Measurements from ENCODE around the gene TRAPPC1.

DNA sequence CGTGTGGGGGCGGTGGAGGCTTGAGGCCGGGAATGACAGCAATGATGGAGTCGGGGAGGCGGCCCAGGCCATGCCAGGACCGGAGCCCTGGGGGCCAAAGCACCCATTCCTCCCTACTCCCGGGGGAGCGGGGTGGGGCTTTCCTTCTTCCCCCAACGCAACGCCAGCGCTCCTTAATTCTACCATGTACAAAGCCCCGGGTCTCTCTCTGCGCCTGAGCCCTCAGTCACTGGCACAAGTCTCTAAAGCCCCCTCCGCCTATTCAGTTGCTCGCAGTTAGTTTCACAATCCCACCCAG lies 15.4 kb downstream of the TRAPPC1 start:
- TF ChIP-seq CTCF (IDR thresholded peaks at IDR 0.05) (no peak), POLR2A (IDR thresholded peaks at IDR 0.05) (no peak)

Data from prostate gland (tissue), 2 donors.